GM18517 (cell line): Measurements from ENCODE around the gene CHEK1.
"Not testable (repeated sequence)": the region's sequence is repeated elsewhere in the genome, so short reads cannot be mapped to it uniquely, and the experiment has no call there.

Experiments used
- ATAC-seq: cut with Tn5 transposase; IDR thresholded peaks from one replicate; pipeline ENCODE4 v1.9.1; 2021; ENCODE audit warnings: mild to moderate bottlenecking, moderate library complexity; ENCODE audit not compliant: unreplicated experiment

CHEK1 gene

DNA sequence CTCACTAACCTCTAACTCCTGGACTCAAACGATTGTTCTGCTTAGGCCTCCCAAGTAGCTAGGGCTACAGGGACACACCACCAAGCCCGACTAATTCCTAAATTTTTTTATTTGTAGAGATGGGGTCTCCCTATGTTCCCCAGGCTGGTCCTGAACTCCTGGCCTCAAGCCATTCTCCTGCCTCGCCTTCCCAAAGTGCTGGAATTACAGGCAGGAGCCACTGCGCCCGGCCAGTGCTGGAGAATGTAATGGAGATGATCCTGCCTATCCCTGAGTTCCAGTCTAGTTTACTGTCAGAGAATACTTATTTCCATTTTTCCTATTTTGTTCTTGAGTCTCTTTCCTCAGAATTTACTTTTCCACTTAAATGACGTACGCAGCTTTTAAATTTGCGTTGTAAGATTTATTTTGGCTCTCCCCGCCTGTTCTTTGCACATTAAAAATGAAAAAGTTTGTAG, at the start of gene CHEK1:
TSS of gene CHEK1 (plus strand) at position 408 of the 458 bp plus-strand sequence. CDS start 1,606 bp downstream, outside the sequence.
- ATAC-seq, result no peak

DNA sequence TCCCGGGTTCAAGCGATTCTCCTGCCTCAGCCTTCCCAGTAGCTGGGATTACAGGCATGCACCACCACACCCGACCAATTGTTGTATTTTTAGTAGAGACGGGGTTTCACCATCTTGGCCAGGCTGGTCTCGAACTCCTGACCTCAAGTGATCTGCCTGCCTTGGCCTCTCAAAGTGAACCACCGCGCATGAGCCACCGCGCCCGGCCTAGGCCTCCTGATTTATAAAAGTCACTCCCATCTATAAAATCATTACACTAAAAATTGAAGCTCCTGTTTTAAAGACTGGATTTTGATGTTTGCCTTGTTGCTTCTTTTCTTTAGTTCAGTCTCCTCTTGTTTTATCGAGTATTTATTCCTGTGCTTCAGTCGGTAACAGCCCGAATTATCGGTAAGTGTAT, 47.8 kb upstream of the CHEK1 start:
- ATAC-seq, result not testable (repeated sequence)

DNA sequence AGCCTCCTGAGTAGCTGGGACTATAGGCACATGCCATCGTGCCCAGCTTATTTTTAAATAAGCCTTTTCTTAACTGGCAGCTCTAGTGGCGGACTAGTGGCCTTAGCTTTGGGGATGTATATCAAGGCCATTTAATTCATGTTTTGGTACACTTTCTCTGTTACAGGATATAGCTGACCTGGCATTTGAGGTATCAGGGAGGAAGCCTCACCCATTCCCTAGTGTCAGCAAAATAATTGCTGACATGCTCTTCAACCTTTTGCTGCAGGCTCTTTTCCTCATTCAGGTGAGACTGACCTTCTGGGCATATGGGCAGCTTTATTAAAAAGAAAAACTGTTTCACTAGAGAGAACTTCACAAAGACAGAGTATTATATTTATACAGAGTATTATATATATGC, 46.2 kb upstream of the CHEK1 start:
- ATAC-seq, result no peak

DNA sequence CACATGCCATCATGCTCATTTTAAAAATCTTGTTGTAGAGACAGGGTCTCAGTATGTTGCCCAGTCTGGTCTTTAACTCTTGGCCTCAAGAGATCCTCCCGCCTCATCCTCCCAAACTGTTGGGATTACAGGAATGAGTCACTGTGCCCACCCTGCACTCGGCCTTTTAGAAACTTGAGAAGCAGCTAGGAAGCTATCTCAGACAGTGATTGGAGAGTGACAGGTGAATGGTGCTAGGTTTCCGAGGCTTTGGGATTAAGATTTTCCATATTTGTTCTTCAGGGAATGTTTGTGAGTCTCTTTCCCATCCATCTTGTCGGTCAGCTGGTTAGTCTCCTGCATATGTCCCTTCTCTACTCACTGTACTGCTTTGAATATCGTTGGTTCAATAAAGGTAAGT, 45.2 kb upstream of the CHEK1 start:
- ATAC-seq, result no peak

DNA sequence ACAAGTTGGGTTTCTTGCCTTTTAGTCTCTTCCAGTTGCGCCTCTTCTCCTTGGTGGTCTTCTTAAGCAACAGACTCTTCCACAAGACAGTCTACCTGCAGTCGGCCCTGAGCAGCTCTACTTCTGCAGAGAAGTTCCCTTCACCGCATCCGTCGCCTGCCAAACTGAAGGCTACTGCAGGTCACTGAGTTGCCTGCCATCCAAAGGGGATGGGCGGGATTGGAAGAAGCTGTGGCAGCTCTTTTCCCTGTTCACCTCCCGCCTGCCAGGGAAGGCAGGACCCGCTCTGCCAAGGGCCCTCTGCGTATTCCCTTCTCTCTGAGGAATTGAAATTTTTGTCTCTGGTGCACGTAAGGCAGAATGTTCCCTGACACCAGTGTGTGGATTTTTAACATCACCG, 41.5 kb upstream of the CHEK1 start:
- ATAC-seq, result no peak

DNA sequence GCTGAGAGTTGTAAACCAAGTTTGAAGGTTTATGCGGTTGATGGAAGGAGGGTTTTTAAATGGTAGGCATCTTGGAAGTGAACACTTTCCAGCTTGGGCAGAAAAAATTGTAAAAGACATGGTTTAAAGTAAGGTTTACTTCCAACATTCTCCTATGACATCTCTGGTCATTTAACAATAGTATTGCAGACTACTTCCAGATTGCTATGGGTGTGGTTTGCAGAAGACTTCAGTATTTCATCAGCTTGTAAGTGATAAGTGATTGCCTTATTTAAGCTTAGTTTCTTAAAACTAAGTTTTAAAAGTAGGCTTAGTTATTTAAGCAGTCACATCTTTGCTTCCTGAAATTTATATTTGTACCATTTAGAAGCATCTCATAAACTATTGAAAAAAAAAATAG, 39.5 kb upstream of the CHEK1 start:
- no peak for ATAC-seq

DNA sequence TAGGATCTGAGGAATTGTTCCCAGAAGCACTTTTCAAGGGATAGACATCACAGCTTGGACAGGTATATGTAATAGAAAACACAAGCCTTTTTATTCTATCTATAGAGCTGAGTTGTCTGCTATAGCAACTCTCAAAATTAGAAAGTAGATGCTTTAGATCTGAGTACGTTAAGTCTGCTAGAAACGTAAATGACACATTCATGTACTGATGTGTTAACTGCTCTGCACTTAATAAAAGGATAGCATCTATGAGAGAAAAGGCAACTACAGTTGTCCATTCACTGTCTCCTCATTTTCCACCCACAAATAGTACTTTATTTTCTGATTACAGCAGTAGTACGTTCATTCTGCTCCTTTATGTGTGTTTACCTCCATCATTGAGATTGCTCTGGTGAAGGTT, 38.3 kb upstream of the CHEK1 start:
- no peak for ATAC-seq

DNA sequence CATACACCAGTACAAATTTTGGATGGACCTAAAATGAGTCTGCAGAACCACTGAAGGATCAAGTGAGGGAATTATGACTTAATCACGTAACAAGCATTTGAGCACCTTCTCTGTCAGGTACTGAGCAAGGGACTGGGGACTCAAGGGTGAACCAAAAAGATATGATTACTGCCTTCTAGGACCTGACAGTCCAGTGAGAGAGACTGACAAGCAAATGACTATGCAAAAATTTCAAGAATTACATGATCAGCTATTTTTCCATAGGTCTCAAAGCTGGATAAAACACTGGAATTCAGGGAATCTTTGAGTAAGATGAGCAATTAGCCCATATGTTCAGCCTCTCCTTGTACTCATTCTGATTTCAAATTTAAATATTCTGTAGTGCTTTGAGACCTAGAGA, 37.5 kb upstream of the CHEK1 start:
- no peak for ATAC-seq

DNA sequence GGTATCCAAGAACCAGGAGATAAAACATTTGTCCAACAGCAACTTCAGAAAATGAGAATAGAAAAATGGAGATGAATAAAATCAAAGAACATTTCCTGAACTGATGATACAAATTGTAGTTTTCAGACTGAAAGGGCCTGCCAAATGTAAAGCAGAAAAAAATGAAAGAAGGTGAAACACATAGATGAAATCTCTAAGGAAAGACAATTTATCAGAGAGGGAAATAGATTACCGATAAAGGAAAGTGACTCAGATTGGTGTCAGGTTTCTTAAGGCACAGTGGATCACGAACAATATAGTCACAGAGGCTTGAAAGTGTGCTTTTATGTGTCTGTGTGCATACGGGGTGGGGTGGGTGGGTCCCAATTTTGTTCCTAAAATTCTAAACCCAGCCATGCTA, 36.5 kb upstream of the CHEK1 start:
- ATAC-seq, result no peak

DNA sequence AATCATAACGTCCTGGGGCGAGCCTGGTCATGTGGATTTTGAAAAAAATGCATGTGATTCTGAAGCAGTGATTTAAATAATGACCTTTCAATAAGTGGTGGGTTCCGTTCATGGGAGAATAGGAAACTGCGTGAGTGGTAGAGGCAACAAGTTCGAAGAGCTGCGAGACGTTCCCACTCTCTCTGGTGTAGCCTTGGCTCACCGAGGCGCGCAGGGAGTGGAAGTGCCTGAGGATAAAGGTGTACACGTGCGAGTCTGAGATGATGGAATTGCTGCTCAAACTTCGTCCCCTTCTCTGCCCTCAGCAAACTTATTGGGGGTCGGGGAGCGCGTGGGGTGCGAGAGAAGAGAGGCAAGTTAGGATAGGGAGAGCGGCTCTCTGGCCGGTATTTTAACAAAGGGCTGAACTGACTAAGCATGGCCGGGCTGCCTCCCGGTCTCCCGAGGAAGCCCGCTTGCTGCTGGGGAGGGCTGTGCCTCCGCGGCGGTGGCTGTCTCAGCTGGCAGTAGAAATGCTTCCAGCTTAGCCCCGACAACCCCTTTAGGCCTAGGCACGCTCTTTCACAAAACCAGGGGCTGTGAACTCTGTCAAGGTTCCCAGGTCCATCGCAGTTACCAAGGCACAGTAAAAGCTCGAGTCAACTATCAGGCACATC, 33.2 kb upstream of the CHEK1 start:
- peak; percentile 28 for ATAC-seq

DNA sequence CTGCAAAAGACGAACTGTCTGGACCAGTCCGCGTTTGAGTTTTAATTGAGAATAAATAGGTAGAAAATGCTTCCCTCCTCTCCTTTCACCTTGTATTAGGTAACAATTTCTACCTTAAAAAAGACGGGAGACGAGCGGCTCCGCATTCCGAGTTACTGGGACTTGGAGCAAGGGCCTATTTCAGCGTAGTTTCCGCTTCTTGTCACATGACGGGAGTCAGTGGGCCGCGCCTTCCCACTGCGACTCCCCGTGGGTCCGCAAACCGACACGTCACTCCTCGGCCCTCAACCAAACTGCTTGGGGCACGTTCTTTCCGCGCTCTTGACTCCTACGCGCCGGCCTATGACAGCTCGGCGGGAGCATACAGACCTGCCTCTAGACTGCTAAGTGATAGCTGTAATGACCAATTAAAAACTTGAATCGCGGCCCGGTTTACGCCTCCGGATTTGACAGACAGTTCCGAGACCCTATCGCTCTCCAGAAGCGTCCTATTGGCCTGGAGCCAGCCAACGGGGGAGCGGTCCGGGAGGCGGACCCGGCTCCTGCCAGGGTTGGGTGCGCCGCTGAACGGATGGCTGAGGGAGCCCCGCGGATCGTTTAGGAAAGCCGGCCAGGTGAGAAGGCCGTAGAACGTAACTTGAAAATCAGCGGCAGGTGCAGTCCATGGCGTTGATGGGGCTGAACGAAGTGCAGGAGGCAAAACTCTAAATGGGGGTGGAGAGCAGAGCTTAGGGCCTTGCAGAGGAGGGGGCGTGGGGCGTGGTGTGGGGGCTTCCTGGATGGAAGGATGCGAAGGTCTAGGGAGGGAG, 32.5 kb upstream of the CHEK1 start, which contains the start of gene STT3A:
TSS of gene STT3A (plus strand) at position 548 of the 809 bp plus-strand sequence. CDS start 3,064 bp downstream, outside the sequence.
- peak; percentile 98 for ATAC-seq

DNA sequence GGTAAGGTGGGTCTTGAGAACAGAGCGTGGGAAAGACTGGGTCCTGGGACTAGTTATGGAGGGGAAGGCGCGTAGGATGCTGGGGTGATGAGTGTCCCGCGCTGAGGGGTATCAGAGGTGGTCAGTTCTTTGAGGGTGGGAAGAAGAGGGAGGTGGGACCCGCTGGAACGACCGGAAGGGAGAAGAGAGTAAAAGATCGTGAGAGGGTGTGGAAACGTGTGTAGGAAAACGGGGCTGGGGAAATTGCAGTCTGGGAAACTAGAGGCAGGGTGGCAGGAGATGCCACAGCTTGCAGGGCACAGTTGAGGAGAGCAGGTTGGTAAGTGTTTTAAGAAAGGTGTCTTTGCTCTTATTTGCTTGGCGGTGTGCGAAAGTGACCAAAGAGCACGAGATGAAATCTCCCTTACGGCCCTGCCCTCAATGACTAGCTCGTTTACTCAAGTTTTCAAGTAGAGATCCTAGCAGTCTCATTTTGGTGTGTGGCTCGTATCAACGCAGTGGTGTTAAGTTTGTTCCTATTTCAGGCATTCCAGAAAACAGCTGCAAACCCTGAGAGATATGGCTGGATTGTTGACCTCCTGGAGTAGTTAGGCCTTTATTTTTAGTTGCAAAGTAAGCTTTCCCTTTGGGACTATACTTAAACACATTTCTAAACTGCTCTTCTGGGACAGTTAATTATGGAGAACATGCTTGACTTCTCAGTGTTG, 31.7 kb upstream of the CHEK1 start:
- ATAC-seq, result no peak

DNA sequence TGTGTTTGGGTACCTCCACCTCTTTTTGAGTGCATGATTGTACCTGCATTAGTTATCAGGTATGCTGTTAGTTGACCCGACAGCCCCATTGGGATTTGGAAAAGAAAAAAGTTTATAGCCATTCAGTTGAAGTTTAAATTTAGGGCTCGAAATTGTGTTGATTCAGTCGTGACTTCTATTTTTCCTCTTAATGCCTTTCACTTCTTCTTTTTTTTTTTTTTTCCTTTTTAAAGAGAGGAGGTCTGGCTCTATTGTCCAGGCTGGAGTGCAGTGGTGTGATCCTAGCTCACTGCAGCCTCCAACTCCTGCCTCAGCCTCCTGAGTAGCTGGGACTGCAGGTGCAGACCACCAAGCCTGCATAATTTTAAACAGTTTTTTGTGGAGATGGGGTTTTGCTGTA, 30.0 kb upstream of the CHEK1 start:
- no peak for ATAC-seq

DNA sequence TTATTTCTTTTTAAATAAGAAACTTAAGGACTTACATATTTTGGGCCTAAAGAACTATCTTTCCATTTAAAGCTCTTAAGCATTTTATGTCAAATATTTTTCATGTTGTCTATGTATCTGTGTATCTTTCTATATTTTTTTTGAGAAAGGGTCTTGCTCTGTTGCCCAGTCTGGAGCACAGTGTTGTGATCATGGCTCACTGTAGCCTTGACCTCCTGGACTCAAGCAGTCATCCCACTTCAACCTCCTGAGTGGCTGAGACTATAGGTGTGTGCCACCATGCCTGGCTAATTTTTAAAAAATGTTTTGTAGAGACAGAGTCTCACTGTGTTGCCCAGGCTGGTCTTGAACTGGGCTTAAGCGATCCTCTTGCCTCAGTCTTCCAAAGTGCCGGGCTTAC, 24.3 kb upstream of the CHEK1 start:
- no peak for ATAC-seq

DNA sequence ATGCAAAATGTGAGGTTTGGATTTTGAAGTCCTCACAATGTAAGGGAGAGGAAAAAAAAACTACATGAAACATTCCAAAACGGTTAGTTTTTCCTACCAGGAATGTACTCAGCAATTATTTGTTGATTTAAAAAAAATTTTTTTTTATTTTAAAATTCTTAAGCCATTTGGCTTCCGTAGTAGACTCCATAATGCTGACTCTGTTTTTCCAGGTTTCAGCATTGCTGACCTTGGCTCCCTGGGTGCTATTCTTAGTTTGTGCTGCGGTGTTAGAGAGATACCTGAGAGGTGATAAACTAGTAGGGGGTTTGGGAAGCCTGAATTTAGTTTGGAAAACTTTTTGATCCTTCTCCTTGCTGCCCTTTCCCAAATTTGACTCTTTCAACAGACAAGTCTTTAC, 21.8 kb upstream of the CHEK1 start:
- ATAC-seq, result no peak

DNA sequence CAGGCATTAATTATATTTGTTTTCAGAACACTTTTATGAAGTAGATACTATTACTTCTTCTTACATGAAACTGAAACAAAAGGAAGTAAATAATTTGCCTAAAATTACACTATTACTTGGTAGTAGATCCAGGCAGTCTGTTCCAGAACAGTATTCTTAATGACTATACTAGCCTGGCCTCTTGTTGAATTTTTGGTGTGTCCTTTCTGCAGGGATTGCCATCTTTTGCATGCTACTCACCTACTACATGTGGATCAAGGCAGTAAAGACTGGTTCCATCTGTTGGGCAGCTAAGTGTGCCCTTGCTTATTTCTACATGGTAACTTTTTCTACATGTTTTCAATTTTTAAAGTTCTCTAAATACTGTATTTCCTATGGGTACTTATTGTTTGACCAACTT, 19.5 kb upstream of the CHEK1 start:
- no peak for ATAC-seq

DNA sequence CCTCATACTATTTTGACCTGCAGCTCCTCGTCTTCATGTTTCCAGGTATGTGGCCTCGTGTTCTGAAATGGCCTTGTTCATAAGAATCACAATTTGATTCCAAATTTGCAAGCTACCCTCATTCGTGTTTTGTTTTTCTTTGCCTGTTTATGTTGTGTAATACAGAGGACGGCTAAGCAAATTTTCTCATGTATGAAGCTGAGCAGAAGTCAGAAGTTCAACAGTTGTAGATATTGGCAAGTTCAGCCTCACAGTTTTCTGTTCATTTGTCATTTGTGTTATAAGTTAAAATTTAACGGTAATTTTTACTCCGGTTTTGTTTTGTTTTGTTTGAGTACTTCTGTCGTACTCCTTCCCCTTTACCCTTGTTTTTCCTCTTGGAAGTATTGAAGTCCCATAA, 15.4 kb upstream of the CHEK1 start:
- no peak for ATAC-seq

DNA sequence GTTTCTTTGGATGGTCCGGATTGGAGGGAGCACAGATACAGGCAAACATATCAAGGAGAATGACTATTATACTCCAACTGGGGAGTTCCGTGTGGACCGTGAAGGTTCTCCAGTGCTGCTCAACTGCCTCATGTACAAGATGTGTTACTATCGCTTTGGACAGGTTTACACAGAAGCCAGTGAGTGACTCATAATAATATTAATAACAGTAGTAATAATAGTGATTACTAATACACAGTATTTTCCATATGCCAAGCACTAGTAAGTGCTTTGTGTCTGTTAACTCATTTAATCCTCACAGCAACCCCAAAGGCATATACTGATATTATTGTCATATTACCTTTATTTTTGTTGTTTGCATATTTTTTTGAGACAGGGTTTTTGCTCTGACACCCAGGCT, 6.6 kb upstream of the CHEK1 start:
- no peak for ATAC-seq

DNA sequence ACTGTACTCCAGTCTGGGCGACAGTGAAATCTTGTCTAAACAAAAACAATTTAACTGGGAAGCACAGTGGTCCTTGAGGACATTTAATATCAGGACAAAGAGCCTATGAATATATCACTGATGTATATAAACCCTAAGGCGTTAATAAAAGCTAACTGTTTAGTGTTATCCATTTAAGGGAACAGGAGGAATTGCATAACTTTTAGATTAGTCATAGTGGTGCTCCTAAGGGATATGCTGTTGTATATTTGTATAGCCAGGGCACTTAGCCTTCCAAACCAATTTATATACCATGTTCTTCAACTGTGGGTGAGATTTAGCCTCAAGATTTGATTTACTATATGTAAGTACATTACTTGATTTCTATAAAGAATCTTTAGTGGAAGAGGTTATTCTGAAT, 3.0 kb upstream of the CHEK1 start:
- no peak for ATAC-seq

DNA sequence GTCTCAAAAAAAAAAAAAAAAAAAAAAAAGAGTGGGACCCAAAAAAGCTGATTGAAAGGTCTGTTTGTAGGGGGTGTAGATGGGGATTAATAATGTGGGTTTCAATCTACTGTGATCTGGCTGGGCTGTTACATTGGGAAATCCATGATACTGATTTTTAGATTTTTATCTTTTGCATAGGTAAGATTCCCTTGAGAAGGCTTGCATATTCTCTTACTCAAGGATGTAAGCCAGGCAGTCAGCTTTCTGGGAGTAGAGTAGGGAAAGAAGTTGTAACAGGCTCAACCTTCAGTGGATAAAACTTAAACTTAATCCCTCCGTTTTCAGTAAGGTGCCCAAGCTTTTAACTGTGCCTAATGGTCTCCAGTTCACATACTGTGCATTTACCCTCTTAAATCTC, 1.9 kb upstream of the CHEK1 start:
- no peak for ATAC-seq

DNA sequence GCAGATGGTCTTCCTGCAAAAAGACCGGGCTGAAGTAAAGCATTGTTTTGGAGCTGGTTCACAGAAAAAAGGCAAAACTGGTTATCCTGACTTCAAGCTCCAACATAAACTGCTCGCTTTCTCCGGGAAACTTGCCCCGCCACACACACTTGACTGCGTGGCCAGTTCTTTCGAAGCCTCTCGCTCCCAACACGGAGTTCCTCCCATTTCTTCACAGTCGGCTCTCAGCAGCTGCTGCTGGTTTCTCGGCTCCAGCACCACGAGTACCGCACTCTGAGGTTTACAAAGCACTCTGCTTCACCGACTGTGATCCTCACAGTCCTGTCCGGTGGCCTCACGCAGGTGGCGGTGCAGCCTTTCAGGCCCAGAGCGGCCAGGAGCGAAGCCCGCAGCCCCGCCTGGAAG, 264 bp downstream of the CHEK1 start:
- peak; percentile 45 for ATAC-seq
